HepG2 (cell line): Measurements from ENCODE around the gene TOLLIP.

ENCODE experiments used
- ARID2 ChIP-seq: sonication (generic); formaldehyde crosslinking; IDR thresholded peaks from 2 replicates; pipeline ENCODE4 v1.8.1; 2022; ENCODE audit warnings: mild to moderate bottlenecking, missing genetic modification reagents, borderline replicate concordance
- CEBPG ChIP-seq: IDR thresholded peaks from 2 replicates; pipeline ENCODE4 v1.6.1; 2016
- ZBTB26 ChIP-seq: IDR thresholded peaks from 2 replicates; pipeline ENCODE4 v1.6.1; 2016; ENCODE audit warnings: missing compliant biosample characterization, missing genetic modification reagents, borderline replicate concordance

GRCh38 chr11:1295086-1295485 is 14.3 kb downstream of the TOLLIP start:
- no peak for TF ChIP-seq CEBPG (CRISPR knock-in tag)
- TF ChIP-seq ZBTB26: no peak
- TF ChIP-seq ARID2 (CRISPR knock-in tag): no peak
